Hepatocyte (in vitro differentiated cells): ENCODE data around the gene OSBPL5. TPM values are rescaled to one million over a fixed set of nuclear protein-coding genes. Genes with fewer than 3 reads are reported as not detected.

ENCODE experiments used
- DNase-seq: peaks from one replicate; pipeline ENCODE4 v3.0.0-alpha.2; 2016; ENCODE audit warnings: low spot score
- H2AFZ ChIP-seq: fragments of 200-600 bp; sonication (generic); 2 replicates; pipeline ENCODE4 v1.6.0; 2016; ENCODE audit warnings: antibody characterized with exemption, mild to moderate bottlenecking
- H3K27ac ChIP-seq: fragments of 200-600 bp; sonication (generic); 2 replicates; pipeline ENCODE4 v1.5.1; 2016; ENCODE audit warnings: mild to moderate bottlenecking
- H3K27me3 ChIP-seq: fragments of 200-600 bp; sonication (generic); 2 replicates; pipeline ENCODE4 v1.6.1; 2016
- H3K36me3 ChIP-seq: fragments of 200-600 bp; sonication (generic); replicated peaks from 2 replicates; pipeline ENCODE4 v1.5.1; 2016; ENCODE audit warnings: low read depth; ENCODE audit not compliant: insufficient read depth
- H3K4me1 ChIP-seq: fragments of 200-600 bp; sonication (generic); 2 replicates; pipeline ENCODE4 v1.5.1; 2016; ENCODE audit warnings: mild to moderate bottlenecking, moderate library complexity; ENCODE audit not compliant: insufficient read depth
- H3K4me2 ChIP-seq: fragments of 200-600 bp; sonication (generic); 2 replicates; pipeline ENCODE4 v1.6.0; 2016
- H3K4me3 ChIP-seq: fragments of 200-600 bp; sonication (generic); 2 replicates; pipeline ENCODE4 v1.5.1; 2016; ENCODE audit warnings: mild to moderate bottlenecking
- H3K79me2 ChIP-seq: fragments of 200-600 bp; sonication (generic); 2 replicates; pipeline ENCODE4 v1.6.0; 2017; ENCODE audit warnings: mild to moderate bottlenecking
- H3K9me2 ChIP-seq: fragments of 200-600 bp; sonication (generic); replicated peaks from 2 replicates; pipeline ENCODE4 v1.6.0; 2017; ENCODE audit warnings: mild to moderate bottlenecking; ENCODE audit not compliant: insufficient read depth
- H3K9me3 ChIP-seq: fragments of 200-600 bp; sonication (generic); 2 replicates; pipeline ENCODE4 v1.5.1; 2016; ENCODE audit warnings: low read depth, mild to moderate bottlenecking
- H4K20me1 ChIP-seq: fragments of 200-600 bp; sonication (generic); 2 replicates; pipeline ENCODE4 v1.6.0; 2016; ENCODE audit warnings: mild to moderate bottlenecking; ENCODE audit not compliant: insufficient read depth, poor library complexity, severe bottlenecking
- CTCF ChIP-seq: fragments of 200-600 bp; sonication (generic); IDR thresholded peaks from 2 replicates; pipeline ENCODE4 v1.5.1; 2016; ENCODE audit warnings: antibody characterized with exemption, mild to moderate bottlenecking; ENCODE audit not compliant: poor library complexity
- EZH2 ChIP-seq: fragments of 200-600 bp; sonication (generic); IDR thresholded peaks from 2 replicates; pipeline ENCODE4 v1.6.1; 2016; ENCODE audit warnings: antibody characterized with exemption, mild to moderate bottlenecking, borderline replicate concordance
- EZH2phosphoT487 ChIP-seq: fragments of 200-600 bp; sonication (generic); IDR thresholded peaks from one replicate; pipeline ENCODE4 v1.6.1; 2018; ENCODE audit warnings: antibody characterized with exemption, mild to moderate bottlenecking, low read depth, moderate library complexity; ENCODE audit not compliant: unreplicated experiment, severe bottlenecking
- WGBS: methylation state at CpG from one replicate; pipeline ENCODE4 v1.1.6; 2016; ENCODE audit warnings: low lambda C conversion rate; ENCODE audit errors: missing lambda C conversion rate; 5-methylcytosine and 5-hydroxymethylcytosine counted together
- polyA plus RNA-seq: library from polyadenylated mRNA; unstranded; fragments of >200 nt; fragmentation: Nextera tagmentation; extraction: Ambion mirVana; gene quantifications from 2 replicates; pipeline ENCODE4 v1.2.1, GENCODE V29; 2016
- total RNA-seq: library from RNA; depleted of rRNA; stranded (reverse); fragments of >200 nt; gene quantifications from 2 replicates; pipeline ENCODE4 v1.2.3, GENCODE V29; 2014

OSBPL5 gene
- total and polyA plus RNA-seq, 2 experiments from 2014 or later: 9.0 to 12.5 TPM

- H3K9me3 ChIP-seq: no peaks in the 10 kb centered on the region
- H3K27ac ChIP-seq: no peak overlapping the region
- no peak overlapping the region for H3K4me3 ChIP-seq
- no peaks in the 10 kb centered on the region for H3K4me1 ChIP-seq
- H3K9me2 ChIP-seq: no peaks in the 10 kb centered on the region
- no peak overlapping the region for H3K4me2 ChIP-seq
- H3K27me3 ChIP-seq: no peaks in the 10 kb centered on the region
- H2AFZ ChIP-seq: no peak overlapping the region
- TF ChIP-seq EZH2phosphoT487 (no peak), CTCF (no peak), EZH2 (no peak)
- no peaks in the 10 kb centered on the region for H3K36me3 ChIP-seq
- 90% methylated on average over 21 of the region's 21 CpGs for WGBS
- no peak for DNase-seq
- no peaks in the 10 kb centered on the region for H4K20me1 ChIP-seq
- no peaks in the 10 kb centered on the region for H3K79me2 ChIP-seq
Observed at GRCh38 chr11:3129591-3130268, 35.4 kb downstream of the OSBPL5 start.

- Histone ChIP-seq H3K9me3 (no peaks in the 10 kb centered on the region), H4K20me1 (no peaks in the 10 kb centered on the region), H3K4me1 (no peaks in the 10 kb centered on the region), H3K27me3 (no peaks in the 10 kb centered on the region), H3K4me2 (no peak overlapping the region), H3K36me3 (no peaks in the 10 kb centered on the region), H3K27ac (no peak overlapping the region), H2AFZ (no peak overlapping the region), H3K4me3 (no peak overlapping the region), H3K9me2 (no peaks in the 10 kb centered on the region), H3K79me2 (no peaks in the 10 kb centered on the region)
- TF ChIP-seq CTCF (no peak), EZH2phosphoT487 (no peak), EZH2 (no peak)
- 75% methylated on average over 10 of the region's 10 CpGs for WGBS
- DNase-seq: no peak
Observed at GRCh38 chr11:3129181-3129590, 35.9 kb downstream of the OSBPL5 start.

- no peak for DNase-seq
- no peaks in the 10 kb centered on the region for H3K9me2 ChIP-seq
- no peaks in the 10 kb centered on the region for H3K36me3 ChIP-seq
- no peaks in the 10 kb centered on the region for H3K79me2 ChIP-seq
- H3K4me1 ChIP-seq: no peaks in the 10 kb centered on the region
- H3K4me3 ChIP-seq: no peak overlapping the region
- H3K27me3 ChIP-seq: no peaks in the 10 kb centered on the region
- H3K4me2 ChIP-seq: no peak overlapping the region
- H2AFZ ChIP-seq: no peak overlapping the region
- H4K20me1 ChIP-seq: no peaks in the 10 kb centered on the region
- H3K9me3 ChIP-seq: no peaks in the 10 kb centered on the region
- WGBS: 90% methylated on average over 19 of the region's 19 CpGs
- no peak overlapping the region for H3K27ac ChIP-seq
- TF ChIP-seq CTCF (no peak), EZH2phosphoT487 (no peak), EZH2 (no peak)
Observed at GRCh38 chr11:3128356-3129180, 36.5 kb downstream of the OSBPL5 start.
